B cell (primary cell): ENCODE results near the gene LIMK2.
A peak's percentile ranks its signal among the peaks of the same experiment; 100 is the strongest.

Experiments
- EZH2 ChIP-seq: IDR thresholded peaks from 2 replicates; pipeline ENCODE4 v1.6.1; 2012; ENCODE audit warnings: borderline replicate concordance, low read depth, mild to moderate bottlenecking, moderate library complexity, low read length; ENCODE audit not compliant: insufficient read depth, poor library complexity, severe bottlenecking
- TF ChIP-seq, protein P1 (sequence below): fragments of 200-600 bp; IDR thresholded peaks from one replicate; pipeline ENCODE4 v1.8.0; 2022; ENCODE audit warnings: antibody characterized with exemption, mild to moderate bottlenecking

DNA sequence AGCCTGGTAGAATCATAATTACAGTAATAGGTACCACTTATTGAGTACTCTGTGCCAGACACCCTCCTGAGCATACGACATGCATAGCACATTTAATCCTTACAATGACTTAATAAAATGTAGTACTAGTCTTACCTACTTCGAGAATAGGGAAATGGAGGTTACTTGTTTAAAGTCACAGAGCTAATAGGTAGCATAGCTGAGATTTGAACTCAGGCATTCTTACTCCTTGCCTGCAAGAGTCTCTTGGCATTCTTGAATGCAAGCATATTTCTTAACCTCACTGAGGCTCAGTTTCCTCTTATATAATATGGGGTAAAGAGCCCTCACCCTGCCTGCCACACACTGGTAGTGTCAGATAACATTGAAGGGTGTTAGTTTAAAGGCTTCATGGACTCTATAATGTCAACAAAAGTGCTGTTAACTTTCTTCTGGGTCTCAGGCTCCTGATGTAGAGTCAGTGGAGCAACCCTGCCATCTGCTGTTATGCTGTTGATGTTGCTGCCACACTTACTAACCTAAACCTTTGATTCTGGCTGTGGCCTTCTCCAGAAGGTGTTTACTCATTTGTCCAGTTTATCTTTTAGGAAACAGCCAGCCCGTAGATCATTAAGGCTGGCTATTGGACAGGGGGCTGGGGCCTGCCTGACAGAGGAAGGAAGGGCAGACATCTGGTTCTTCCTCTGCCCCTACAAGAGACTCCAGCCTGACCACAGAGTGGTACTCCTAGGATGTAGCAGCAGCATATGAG is 18.9 kb downstream of the LIMK2 start:
- TF ChIP-seq, protein P1, sequence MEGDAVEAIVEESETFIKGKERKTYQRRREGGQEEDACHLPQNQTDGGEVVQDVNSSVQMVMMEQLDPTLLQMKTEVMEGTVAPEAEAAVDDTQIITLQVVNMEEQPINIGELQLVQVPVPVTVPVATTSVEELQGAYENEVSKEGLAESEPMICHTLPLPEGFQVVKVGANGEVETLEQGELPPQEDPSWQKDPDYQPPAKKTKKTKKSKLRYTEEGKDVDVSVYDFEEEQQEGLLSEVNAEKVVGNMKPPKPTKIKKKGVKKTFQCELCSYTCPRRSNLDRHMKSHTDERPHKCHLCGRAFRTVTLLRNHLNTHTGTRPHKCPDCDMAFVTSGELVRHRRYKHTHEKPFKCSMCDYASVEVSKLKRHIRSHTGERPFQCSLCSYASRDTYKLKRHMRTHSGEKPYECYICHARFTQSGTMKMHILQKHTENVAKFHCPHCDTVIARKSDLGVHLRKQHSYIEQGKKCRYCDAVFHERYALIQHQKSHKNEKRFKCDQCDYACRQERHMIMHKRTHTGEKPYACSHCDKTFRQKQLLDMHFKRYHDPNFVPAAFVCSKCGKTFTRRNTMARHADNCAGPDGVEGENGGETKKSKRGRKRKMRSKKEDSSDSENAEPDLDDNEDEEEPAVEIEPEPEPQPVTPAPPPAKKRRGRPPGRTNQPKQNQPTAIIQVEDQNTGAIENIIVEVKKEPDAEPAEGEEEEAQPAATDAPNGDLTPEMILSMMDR = peak; percentile 72
- no peak for TF ChIP-seq EZH2
